Peyer's patch (tissue), 4 donors: Measurements from ENCODE around the gene MRPS9. TPM values are rescaled to one million over a fixed set of nuclear protein-coding genes. Genes with fewer than 3 reads are reported as not detected.

Source experiments
- DNase-seq, 3 donors: peaks; one replicate each; pipeline ENCODE4 v3.0.0-alpha.2; 2017 to 2019
- H3K27ac ChIP-seq, 4 donors: fragments of 200-600 bp; sonication (generic); one replicate each; pipeline ENCODE4 v1.5.1; 2016 to 2019
- H3K27me3 ChIP-seq, 2 donors: fragments of 200-600 bp; sonication (generic); one replicate each; pipeline ENCODE4 v1.5.1; 2019
- H3K36me3 ChIP-seq, 3 donors: fragments of 200-600 bp; sonication (generic); one replicate each; pipeline ENCODE4 v1.5.1; 2016 to 2019
- H3K4me1 ChIP-seq, 4 donors: fragments of 200-600 bp; sonication (generic); one replicate each; pipeline ENCODE4 v1.5.1; 2016 to 2019
- H3K4me3 ChIP-seq, 4 donors: fragments of 200-600 bp; sonication (generic); 1 replicate in 3 of 4; 2 replicates in 1 of 4; pipeline ENCODE4 v1.5.1; 2016 to 2019; ENCODE audit warnings: mild to moderate bottlenecking in 1 of 4
- H3K9me3 ChIP-seq, 4 donors: fragments of 200-600 bp; sonication (generic); one replicate each; pipeline ENCODE4 v1.5.1; 2016 to 2019; ENCODE audit warnings: mild to moderate bottlenecking in 1 of 4
- POLR2A ChIP-seq, 2 donors: fragments of 450-650 bp; IDR thresholded peaks; one replicate each; pipeline ENCODE4 v1.5.1; 2017; ENCODE audit warnings: antibody characterized with exemption in 2 of 2, mild to moderate bottlenecking in 2 of 2, moderate library complexity in 2 of 2
- total RNA-seq, 4 donors: library from RNA; depleted of rRNA; stranded (reverse); fragments of >200 nt; gene quantifications; one replicate each; pipeline ENCODE4 v1.1.0, GENCODE V29; 2016
- TF ChIP-seq, protein P1 (sequence below), 6 experiments: fragments of 450-650 bp in 4 of 6; fragments of 200-600 bp in 2 of 6; sonication (generic) in 1 of 6; IDR thresholded peaks; one replicate each; pipeline ENCODE4 v1.5.1; 2017 to 2019; ENCODE audit warnings: antibody characterized with exemption in 6 of 6, mild to moderate bottlenecking in 3 of 6, moderate library complexity in 1 of 6

Gene MRPS9
- 10 to 100 TPM in 3 of 4 donors, 1 to 10 TPM in 1; 9.7 to 34.7 (median 17.5) TPM for total RNA-seq

DNA sequence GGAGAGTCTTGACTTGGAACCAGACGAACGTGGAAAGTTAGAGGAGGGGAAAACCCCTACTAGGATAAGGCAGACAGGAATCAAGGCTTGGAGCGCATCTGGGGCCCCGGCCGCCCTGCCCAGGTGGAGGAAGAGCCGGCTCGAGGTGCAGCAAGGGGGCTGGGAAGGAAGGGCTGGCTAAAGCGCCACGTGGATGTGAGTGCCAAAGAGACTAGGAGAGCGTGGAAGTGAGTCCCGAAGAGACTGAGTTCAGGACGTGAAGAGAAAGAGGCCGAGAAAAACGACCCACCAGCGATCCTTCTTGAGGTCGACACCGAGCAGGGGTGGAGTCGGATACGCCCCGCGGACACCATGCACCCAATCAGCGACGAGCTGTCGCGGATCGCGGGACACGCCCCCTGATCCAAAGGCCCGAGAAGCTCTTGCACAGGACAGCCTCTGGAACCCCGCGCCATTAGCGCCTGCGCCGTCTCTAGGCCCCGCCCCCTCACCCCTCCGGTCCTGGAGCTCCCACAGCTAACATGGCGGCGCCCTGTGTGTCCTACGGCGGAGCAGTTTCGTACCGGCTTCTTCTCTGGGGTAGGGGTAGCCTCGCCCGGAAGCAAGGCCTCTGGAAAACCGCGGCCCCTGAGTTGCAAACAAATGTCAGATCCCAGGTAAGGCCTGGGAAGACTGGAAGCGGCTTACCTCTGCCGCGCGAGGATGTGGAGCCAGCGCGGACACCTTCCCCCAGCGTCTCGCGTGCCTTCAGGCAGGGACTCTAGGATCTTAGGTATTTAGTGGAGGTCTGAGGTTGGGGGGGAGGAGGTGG lies at the start of gene MRPS9:
Gene MRPS9, plus strand, starts transcription at position 498 of the 811 bp plus-strand sequence. Its CDS starts 24 bp downstream, at position 522.
- H3K9me3 ChIP-seq = no peaks in the 10 kb centered on the region
- H3K4me3 ChIP-seq = peak within 1 kb of the TSS; percentile 72 to 98 (median 76)
- H3K36me3 ChIP-seq = no peaks in the 10 kb centered on the region
- peak within 1 kb of the TSS; percentile 63 to 79 (median 76) for H3K27ac ChIP-seq
- H3K4me1 ChIP-seq = peaks cover 0 to 6% (median 0%) of the 10 kb centered on the region in 4 donors
- TF ChIP-seq, protein P1, sequence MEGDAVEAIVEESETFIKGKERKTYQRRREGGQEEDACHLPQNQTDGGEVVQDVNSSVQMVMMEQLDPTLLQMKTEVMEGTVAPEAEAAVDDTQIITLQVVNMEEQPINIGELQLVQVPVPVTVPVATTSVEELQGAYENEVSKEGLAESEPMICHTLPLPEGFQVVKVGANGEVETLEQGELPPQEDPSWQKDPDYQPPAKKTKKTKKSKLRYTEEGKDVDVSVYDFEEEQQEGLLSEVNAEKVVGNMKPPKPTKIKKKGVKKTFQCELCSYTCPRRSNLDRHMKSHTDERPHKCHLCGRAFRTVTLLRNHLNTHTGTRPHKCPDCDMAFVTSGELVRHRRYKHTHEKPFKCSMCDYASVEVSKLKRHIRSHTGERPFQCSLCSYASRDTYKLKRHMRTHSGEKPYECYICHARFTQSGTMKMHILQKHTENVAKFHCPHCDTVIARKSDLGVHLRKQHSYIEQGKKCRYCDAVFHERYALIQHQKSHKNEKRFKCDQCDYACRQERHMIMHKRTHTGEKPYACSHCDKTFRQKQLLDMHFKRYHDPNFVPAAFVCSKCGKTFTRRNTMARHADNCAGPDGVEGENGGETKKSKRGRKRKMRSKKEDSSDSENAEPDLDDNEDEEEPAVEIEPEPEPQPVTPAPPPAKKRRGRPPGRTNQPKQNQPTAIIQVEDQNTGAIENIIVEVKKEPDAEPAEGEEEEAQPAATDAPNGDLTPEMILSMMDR (IDR thresholded peaks at IDR 0.05) = no peak
- TF ChIP-seq POLR2A (IDR thresholded peaks at IDR 0.05) = peak; percentile 11 to 59
- DNase-seq = peak; percentile 97 to 100 (median 99)
- H3K27me3 ChIP-seq = no peaks in the 10 kb centered on the region

DNA sequence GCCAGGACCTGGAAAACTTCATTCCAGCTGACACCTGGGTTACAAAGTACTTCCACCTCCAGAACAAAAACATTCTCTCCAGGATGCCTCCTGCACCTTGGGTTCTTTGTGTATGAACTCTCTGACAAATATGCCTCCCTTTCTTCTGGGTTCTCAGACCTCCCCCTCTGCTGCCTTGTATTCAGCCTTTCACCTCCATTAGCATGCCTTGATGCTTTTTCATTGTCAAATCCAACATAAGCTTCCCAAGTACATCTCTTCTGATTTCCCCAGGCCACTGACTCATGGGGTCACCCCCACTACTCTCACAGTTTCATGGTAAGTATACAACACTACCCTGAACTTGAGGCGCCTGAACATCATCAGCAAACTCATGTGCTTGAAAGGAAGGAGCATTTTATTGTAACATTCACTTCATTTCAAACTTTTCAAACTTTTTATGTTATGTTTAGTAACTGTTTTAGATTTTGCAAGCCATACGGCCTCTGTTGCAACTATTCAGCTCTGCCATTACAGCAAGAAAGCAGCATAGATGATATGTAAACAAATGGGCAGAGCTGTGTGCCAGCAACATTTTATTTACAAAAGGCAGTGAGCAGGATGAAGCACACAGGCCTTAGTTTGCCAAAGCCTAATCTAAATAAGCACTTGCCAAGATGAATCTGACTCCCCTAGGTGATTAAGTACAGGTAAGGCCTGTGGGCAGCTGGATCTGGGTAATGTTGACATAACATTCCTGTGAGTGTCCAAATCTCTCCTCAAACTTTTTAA lies 32.5 kb upstream of the MRPS9 start:
- no peaks in the 10 kb centered on the region for H3K36me3 ChIP-seq
- no peaks in the 10 kb centered on the region for H3K4me1 ChIP-seq
- no peaks in the 10 kb centered on the region for H3K27me3 ChIP-seq
- TF ChIP-seq POLR2A (IDR thresholded peaks at IDR 0.05) = no peak
- TF ChIP-seq, protein P1 (IDR thresholded peaks at IDR 0.05) = no peak
- H3K27ac ChIP-seq = no peak overlapping the region
- no peaks in the 10 kb centered on the region for H3K9me3 ChIP-seq
- no peak for DNase-seq
- no peak overlapping the region for H3K4me3 ChIP-seq

DNA sequence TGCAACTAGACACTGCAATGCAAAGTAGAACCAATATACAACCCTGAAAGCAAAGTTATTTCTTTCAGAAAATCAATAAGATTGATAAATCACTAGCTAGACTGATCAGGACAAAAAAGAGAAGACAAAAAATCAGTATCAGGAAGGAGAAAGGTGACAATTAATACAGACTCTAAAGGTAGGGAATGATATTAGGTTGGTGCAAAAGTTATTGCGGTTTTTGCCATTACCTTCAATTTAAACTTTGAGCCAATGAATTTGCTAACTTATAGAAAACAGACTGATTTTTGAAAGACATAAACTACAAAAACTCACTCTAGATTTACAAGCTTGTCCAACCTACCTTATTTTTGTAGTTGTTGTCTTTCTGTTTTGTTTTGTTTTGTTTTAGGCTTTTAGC lies 30.5 kb upstream of the MRPS9 start:
- no peak for DNase-seq
- no peaks in the 10 kb centered on the region for H3K36me3 ChIP-seq
- H3K4me3 ChIP-seq = no peak overlapping the region
- TF ChIP-seq, protein P1 (IDR thresholded peaks at IDR 0.05) = no peak
- no peak for TF ChIP-seq POLR2A (IDR thresholded peaks at IDR 0.05)
- no peaks in the 10 kb centered on the region for H3K27me3 ChIP-seq
- no peaks in the 10 kb centered on the region for H3K4me1 ChIP-seq
- H3K27ac ChIP-seq = no peak overlapping the region
- H3K9me3 ChIP-seq = no peaks in the 10 kb centered on the region

DNA sequence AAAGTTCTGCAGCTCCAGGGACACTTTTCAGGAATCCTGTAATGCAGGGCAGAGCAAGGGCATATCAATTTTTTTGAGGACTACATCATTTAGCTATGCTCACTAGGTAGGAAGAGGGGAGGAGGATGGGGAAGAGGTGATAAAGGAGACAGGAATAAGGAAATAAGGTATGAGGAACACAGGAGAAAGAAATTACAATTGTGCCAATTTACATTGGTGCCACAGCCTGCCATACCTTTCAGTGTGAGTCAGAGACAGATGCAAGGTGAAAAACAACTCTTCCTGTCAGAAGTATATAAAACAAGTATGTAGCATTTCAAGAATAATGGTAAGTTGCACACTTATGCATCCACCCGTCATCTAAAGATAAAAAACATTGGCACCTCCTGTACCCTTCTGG lies 5.4 kb upstream of the MRPS9 start:
- DNase-seq = no peak
- TF ChIP-seq, protein P1 (IDR thresholded peaks at IDR 0.05) = no peak
- TF ChIP-seq POLR2A (IDR thresholded peaks at IDR 0.05) = no peak
- Histone ChIP-seq H3K27ac (no peak overlapping the region), H3K4me1 (no peaks in the 10 kb centered on the region), H3K36me3 (no peaks in the 10 kb centered on the region), H3K9me3 (no peaks in the 10 kb centered on the region), H3K4me3 (no peak overlapping the region), H3K27me3 (no peaks in the 10 kb centered on the region)

DNA sequence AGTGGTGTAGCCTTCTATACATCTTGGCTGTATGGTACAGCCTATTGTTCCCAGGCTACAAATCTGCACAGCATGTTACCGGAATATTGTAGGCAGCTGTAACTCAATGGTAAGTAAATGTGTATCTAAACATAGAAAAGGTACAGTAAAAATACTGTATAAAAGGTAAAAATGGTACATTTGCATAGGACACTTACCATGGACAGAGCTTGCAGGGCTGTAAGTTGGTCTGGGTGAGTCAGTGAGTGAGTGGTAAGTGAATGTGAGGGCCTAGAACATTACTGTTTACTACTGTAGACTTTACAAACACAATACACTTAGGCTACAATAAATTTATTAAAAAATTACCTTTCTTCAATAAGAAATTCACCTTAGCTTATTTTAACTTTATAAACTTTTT lies 3.7 kb upstream of the MRPS9 start:
- Histone ChIP-seq H3K36me3 (no peaks in the 10 kb centered on the region), H3K9me3 (no peaks in the 10 kb centered on the region), H3K4me1 (peaks cover 0 to 6% (median 0%) of the 10 kb centered on the region in 4 donors), H3K27ac (no peak overlapping the region), H3K4me3 (no peak overlapping the region), H3K27me3 (no peaks in the 10 kb centered on the region)
- DNase-seq = no peak
- TF ChIP-seq, protein P1 (IDR thresholded peaks at IDR 0.05) = no peak
- no peak for TF ChIP-seq POLR2A (IDR thresholded peaks at IDR 0.05)
